Kidney tubule cell (primary cell): ENCODE measurements around the gene CACHD1.
"Not testable (repeated sequence)": the region's sequence is repeated elsewhere in the genome, so short reads cannot be mapped to it uniquely, and the experiment has no call there.

Experiments
- DNase-seq: peaks from one replicate; pipeline ENCODE4 v3.0.0-alpha.2; 2018; ENCODE audit warnings: low spot score

CACHD1 gene

GRCh38 chr1:64701886-64702285 is 232.0 kb downstream of the CACHD1 start:
- no peak for DNase-seq

- DNase-seq: not testable (repeated sequence)
Measured at GRCh38 chr1:64702670-64703069, 232.7 kb downstream of the CACHD1 start.

GRCh38 chr1:64703600-64703999 is 233.7 kb downstream of the CACHD1 start:
- no peak for DNase-seq

DNA sequence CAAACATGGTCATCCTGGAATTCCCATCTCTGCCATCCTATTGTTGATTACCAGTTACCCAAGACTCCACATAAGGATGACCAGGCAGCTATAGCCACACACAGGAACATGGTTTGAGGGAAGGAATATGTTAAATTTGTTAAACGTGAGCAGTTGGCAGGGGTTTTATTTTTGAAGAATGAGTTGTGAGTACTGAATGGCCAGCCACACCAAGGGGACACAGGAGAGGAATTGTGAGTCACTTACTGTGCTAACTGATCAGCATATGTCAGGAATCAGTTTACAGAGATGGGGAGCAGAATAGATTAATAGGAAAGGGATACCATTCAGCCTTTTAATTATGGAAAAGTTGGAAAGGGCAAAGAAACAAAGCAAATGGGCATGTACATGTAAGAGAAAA is 235.7 kb downstream of the CACHD1 start:
- DNase-seq: no peak

DNA sequence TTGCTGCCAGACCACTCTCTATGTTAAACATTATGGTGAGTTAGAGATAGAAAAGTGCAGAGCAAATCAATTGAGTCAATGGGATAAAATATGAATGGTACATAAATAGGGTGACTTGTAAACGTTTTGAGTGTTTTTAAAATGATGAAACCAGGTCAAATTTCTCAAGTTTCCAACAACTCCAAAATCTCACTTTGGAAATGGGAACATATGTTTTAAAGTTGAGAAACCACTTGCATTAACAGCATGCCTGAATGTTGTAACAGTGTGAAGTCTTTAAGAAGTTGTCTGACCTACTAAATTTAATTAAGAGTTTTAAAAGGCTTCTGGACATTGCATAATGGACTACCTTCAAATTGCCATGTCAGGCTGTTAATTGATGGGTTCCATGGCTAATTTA is 241.3 kb downstream of the CACHD1 start:
- no peak for DNase-seq

DNA sequence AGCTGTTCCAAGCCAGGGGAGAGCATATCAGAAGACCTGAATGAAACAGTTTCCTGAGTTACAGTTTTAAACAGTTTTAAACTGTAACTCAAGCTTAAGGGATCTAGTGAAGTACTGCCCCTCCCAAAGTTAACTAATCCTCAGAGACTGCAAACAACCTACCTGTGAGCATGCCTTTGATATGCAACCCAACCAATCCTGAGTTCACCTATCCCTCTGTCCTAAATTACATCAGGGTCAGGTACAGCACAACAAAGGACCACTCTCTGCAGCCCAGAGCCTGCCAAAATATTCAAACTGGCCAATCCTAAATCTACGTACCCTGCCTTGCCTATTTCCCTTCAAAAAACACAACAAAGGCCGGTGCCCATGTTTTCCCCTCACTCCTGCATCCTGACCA is 242.1 kb downstream of the CACHD1 start:
- no peak for DNase-seq

- DNase-seq: no peak
Measured at GRCh38 chr1:64715186-64715585, 245.3 kb downstream of the CACHD1 start.

DNA sequence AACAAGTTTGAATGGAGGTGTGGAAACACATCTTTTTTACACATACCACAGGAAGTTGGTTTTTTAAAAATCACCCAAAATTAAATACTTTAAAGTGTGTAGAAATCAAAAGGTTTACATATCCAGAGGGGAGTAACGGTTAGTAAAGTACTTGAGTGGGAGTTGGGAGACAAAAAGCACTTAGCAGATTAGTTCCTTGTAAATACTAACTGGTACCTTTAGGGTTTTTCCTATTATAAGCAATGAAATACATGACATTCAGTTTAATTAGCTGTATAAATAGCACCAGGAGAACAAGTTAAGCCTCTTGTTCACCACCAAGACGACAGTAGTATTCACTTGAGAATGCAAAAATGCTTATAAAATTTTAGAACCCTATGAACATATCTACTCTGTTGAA is 251.2 kb downstream of the CACHD1 start:
- DNase-seq: no peak

DNA sequence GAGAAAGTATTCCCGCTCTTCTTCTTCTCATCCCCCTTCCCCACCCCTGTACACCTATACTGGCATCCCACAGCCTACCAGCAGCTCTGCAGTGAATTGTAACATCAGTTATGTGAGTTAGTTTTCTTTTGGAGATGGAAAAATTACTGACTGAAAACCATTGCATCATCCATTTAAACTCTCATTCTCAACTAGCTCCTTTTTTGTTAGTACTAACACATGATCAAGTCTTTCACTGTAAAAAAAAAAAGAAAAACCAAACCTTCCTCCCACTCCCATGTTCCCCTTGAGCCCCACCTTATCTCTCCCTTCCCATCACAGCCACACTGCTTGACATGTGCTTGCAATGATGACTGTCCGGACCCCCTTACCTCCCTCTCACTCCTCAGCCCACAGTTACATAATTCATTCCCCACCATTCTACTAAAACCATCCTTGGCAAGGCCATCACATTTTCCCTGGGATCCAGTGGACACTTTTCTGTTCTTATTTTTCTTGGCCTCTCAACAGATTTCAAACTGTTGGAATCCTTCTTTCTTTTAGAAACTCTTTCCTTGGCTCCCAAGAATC is 251.7 kb downstream of the CACHD1 start:
- no peak for DNase-seq

DNA sequence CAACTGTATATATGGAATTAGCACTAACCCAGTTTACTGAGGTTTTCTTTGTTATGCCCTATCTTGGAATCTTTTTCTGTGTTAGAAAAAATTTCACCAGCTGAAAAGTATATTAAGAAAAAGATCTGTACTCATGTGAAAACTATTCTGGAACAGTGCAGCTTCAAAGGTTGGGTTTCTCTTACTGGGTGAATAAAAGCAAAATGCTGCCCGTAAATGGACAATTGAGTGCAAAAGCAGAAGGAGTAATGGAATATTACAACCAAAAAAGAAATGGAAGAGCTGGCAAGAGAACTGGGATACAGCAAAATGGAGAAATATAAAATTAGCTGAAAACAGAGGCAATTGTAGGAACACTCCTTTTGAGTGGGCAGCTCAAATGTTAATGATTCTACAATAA is 257.9 kb downstream of the CACHD1 start:
- DNase-seq: no peak

GRCh38 chr1:64733581-64734286 is 263.8 kb downstream of the CACHD1 start:
- DNase-seq: no peak

- DNase-seq: no peak
Measured at GRCh38 chr1:64734287-64734652, 264.3 kb downstream of the CACHD1 start.

DNA sequence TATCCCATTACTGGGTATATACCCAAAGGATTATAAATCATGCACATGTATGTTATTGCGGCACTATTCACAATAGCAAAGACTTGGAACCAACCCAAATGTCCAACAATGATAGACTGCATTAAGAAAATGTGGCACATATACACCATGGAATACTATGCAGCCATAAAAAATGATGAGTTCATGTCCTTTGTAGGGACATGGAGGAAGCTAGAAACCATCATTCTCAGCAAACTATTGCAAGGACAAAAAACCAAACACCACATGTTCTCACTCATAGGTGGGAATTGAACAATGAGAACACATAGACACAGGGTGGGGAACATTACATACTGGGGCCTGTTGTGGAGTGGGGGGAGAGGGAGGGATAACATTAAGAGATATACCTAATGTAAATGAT is 270.8 kb downstream of the CACHD1 start:
- not testable (repeated sequence) for DNase-seq
